Activated naive CD4-positive, alpha-beta T cell treated with anti-CD3 and anti-CD28 coated beads, Interleukin-2, amount 50 U/mL, for 72 hours (primary cell): ENCODE measurements around the gene DIP2C. TPM values are rescaled to one million over a fixed set of nuclear protein-coding genes. Genes with fewer than 3 reads are reported as not detected.
"Not testable (repeated sequence)": the region's sequence is repeated elsewhere in the genome, so short reads cannot be mapped to it uniquely, and the experiment has no call there.

ENCODE experiments used
- ATAC-seq, 2 donors: fragments of 150-1000 bp; cut with Tn5 transposase; 2 replicates each; pipeline ENCODE4 v1.10.0; 2021; ENCODE audit warnings: mild to moderate bottlenecking in 2 of 2, moderate library complexity in 2 of 2
- DNase-seq, 2 donors: peaks; one replicate each; pipeline ENCODE4 v3.0.0; 2021 to 2022; ENCODE audit warnings: low spot score in 2 of 2
- H3K27ac Mint-ChIP-seq, 2 donors: one replicate each; pipeline ENCODE4 v1.8.0; 2022; ENCODE audit warnings: mild to moderate bottlenecking in 2 of 2, mixed read lengths in 2 of 2
- H3K36me3 Mint-ChIP-seq, 2 donors: one replicate each; pipeline ENCODE4 v1.8.0; 2022; ENCODE audit warnings: mixed read lengths in 2 of 2
- H3K9me3 Mint-ChIP-seq, 2 donors: one replicate each; pipeline ENCODE4 v1.8.0; 2022; ENCODE audit warnings: mixed read lengths in 2 of 2
- total RNA-seq, 2 donors: library from RNA; stranded (reverse); gene quantifications; one replicate each; pipeline ENCODE4 v1.2.3, GENCODE V29; 2022

DIP2C gene
- total RNA-seq, 2 donors from 2014 or later, result 0.55 to 1.7 TPM

- peak in 1 of 2 donors; percentile 23 for DNase-seq
- ATAC-seq, result no peak
- no peak overlapping the region for H3K27ac Mint-ChIP-seq
- no peaks in the 10 kb centered on the region for H3K9me3 Mint-ChIP-seq
- H3K36me3 Mint-ChIP-seq, result no peaks in the 10 kb centered on the region
Observed at GRCh38 chr10:348456-348855, 341.0 kb downstream of the DIP2C start.

GRCh38 chr10:347774-348173 is 341.7 kb downstream of the DIP2C start:
- not testable (repeated sequence) for ATAC-seq, H3K9me3 Mint-ChIP-seq, H3K27ac Mint-ChIP-seq

GRCh38 chr10:347190-347589 is 342.3 kb downstream of the DIP2C start:
- not testable (repeated sequence) for H3K27ac Mint-ChIP-seq, ATAC-seq, DNase-seq, H3K9me3 Mint-ChIP-seq, H3K36me3 Mint-ChIP-seq

More at GRCh38 chr10:347774-348173, 341.7 kb downstream of the DIP2C start:
- H3K36me3 Mint-ChIP-seq, result not testable (repeated sequence)
- peak in 1 of 2 donors; percentile 13 for DNase-seq

- H3K27ac Mint-ChIP-seq, result no peak overlapping the region
- ATAC-seq, result no peak
- H3K36me3 Mint-ChIP-seq, result no peaks in the 10 kb centered on the region
- no peak for DNase-seq
- H3K9me3 Mint-ChIP-seq, result no peaks in the 10 kb centered on the region
Observed at GRCh38 chr10:344582-345200, 344.8 kb downstream of the DIP2C start.

- Mint-ChIP-seq H3K27ac (no peak overlapping the region), H3K9me3 (no peaks in the 10 kb centered on the region), H3K36me3 (no peaks in the 10 kb centered on the region)
- ATAC-seq, result no peak
- DNase-seq, result no peak
Observed at GRCh38 chr10:343231-344220, 345.9 kb downstream of the DIP2C start.

GRCh38 chr10:341081-341740 is 348.3 kb downstream of the DIP2C start:
- no peak overlapping the region for H3K27ac Mint-ChIP-seq
- no peaks in the 10 kb centered on the region for H3K36me3 Mint-ChIP-seq
- H3K9me3 Mint-ChIP-seq, result no peaks in the 10 kb centered on the region
- DNase-seq (no peak), ATAC-seq (no peak)

- no peak overlapping the region for H3K27ac Mint-ChIP-seq
- no peaks in the 10 kb centered on the region for H3K9me3 Mint-ChIP-seq
- no peaks in the 10 kb centered on the region for H3K36me3 Mint-ChIP-seq
- DNase-seq, result no peak
- ATAC-seq, result no peak
Observed at GRCh38 chr10:340646-341045, 348.8 kb downstream of the DIP2C start.

- ATAC-seq (no peak), DNase-seq (no peak)
- Mint-ChIP-seq H3K9me3 (no peaks in the 10 kb centered on the region), H3K36me3 (no peaks in the 10 kb centered on the region), H3K27ac (no peak overlapping the region)
Observed at GRCh38 chr10:339038-339391, 350.5 kb downstream of the DIP2C start.

GRCh38 chr10:338171-339037 is 351.1 kb downstream of the DIP2C start:
- Mint-ChIP-seq H3K36me3 (no peaks in the 10 kb centered on the region), H3K9me3 (no peaks in the 10 kb centered on the region), H3K27ac (no peak overlapping the region)
- DNase-seq (no peak), ATAC-seq (no peak)

GRCh38 chr10:336247-336646 is 353.2 kb downstream of the DIP2C start:
- no peaks in the 10 kb centered on the region for H3K9me3 Mint-ChIP-seq
- H3K36me3 Mint-ChIP-seq, result no peaks in the 10 kb centered on the region
- ATAC-seq, result no peak
- no peak for DNase-seq
- peak overlapping the region; percentile 42 to 75 for H3K27ac Mint-ChIP-seq

- ATAC-seq, result no peak
- H3K27ac Mint-ChIP-seq, result no peak overlapping the region
- H3K36me3 Mint-ChIP-seq, result no peaks in the 10 kb centered on the region
- DNase-seq, result no peak
- H3K9me3 Mint-ChIP-seq, result no peaks in the 10 kb centered on the region
Observed at GRCh38 chr10:335151-335800, 354.2 kb downstream of the DIP2C start.

GRCh38 chr10:331186-331585 is 358.3 kb downstream of the DIP2C start:
- H3K27ac Mint-ChIP-seq, result no peak overlapping the region
- H3K9me3 Mint-ChIP-seq, result no peaks in the 10 kb centered on the region
- DNase-seq, result no peak
- no peak for ATAC-seq
- no peaks in the 10 kb centered on the region for H3K36me3 Mint-ChIP-seq

- H3K27ac Mint-ChIP-seq, result peak overlapping the region; percentile 68 to 73
- H3K36me3 Mint-ChIP-seq, result no peaks in the 10 kb centered on the region
- DNase-seq (peak in 1 of 2 donors; percentile 31), ATAC-seq (peak; percentile 87 to 88)
- no peaks in the 10 kb centered on the region for H3K9me3 Mint-ChIP-seq
Observed at GRCh38 chr10:329361-330099, 359.9 kb downstream of the DIP2C start.

GRCh38 chr10:327889-328852 is 361.3 kb downstream of the DIP2C start:
- H3K9me3 Mint-ChIP-seq, result no peaks in the 10 kb centered on the region

More at GRCh38 chr10:327889-328852, 361.3 kb downstream of the DIP2C start:
- DNase-seq, result no peak
- ATAC-seq, result no peak
- Mint-ChIP-seq H3K27ac (no peak overlapping the region), H3K36me3 (no peaks in the 10 kb centered on the region)
